Stimulated activated CD8-positive, alpha-beta memory T cell treated with anti-CD3 and anti-CD28 coated beads, Interleukin-12 subunit alpha, Interleukin-12 subunit beta, amount 100 ng/mL, for 24 hours (primary cell): ENCODE data around the gene RNF130.
"Not testable (repeated sequence)": the region's sequence is repeated elsewhere in the genome, so short reads cannot be mapped to it uniquely, and the experiment has no call there.

ENCODE experiments used
- DNase-seq: peaks from one replicate; pipeline ENCODE4 v3.0.0-alpha.2; 2020; ENCODE audit errors: extremely low read depth

RNF130 gene

GRCh38 chr5:180018347-180019060, 53.1 kb downstream of the RNF130 start:
- no peak for DNase-seq

GRCh38 chr5:180015523-180015922, 56.0 kb downstream of the RNF130 start:
- not testable (repeated sequence) for DNase-seq

- no peak for DNase-seq
Measured at GRCh38 chr5:180013678-180014077, 57.9 kb downstream of the RNF130 start.

- no peak for DNase-seq
Measured at GRCh38 chr5:180012316-180012715, 59.2 kb downstream of the RNF130 start.

GRCh38 chr5:180010636-180011035, 60.9 kb downstream of the RNF130 start:
- DNase-seq = no peak

- no peak for DNase-seq
Measured at GRCh38 chr5:180009581-180009980, 62.0 kb downstream of the RNF130 start.

- no peak for DNase-seq
Measured at GRCh38 chr5:180008433-180008832, 63.1 kb downstream of the RNF130 start.

GRCh38 chr5:180007582-180007981, 64.0 kb downstream of the RNF130 start:
- DNase-seq = no peak

- DNase-seq = no peak
Measured at GRCh38 chr5:180006141-180006540, 65.4 kb downstream of the RNF130 start.

GRCh38 chr5:180003127-180003526, 68.4 kb downstream of the RNF130 start:
- DNase-seq = no peak

- DNase-seq = no peak
Measured at GRCh38 chr5:180001742-180002141, 69.8 kb downstream of the RNF130 start.

- DNase-seq = no peak
Measured at GRCh38 chr5:180001136-180001535, 70.4 kb downstream of the RNF130 start.

- no peak for DNase-seq
Measured at GRCh38 chr5:179998485-179998884, 73.1 kb downstream of the RNF130 start.

- DNase-seq = no peak
Measured at GRCh38 chr5:179994583-179995323, 76.8 kb downstream of the RNF130 start.

- not testable (repeated sequence) for DNase-seq
Measured at GRCh38 chr5:179992855-179993254, 78.7 kb downstream of the RNF130 start.

- DNase-seq = no peak
Measured at GRCh38 chr5:179991106-179991505, 80.5 kb downstream of the RNF130 start.

GRCh38 chr5:179990525-179990924, 81.0 kb downstream of the RNF130 start:
- not testable (repeated sequence) for DNase-seq

GRCh38 chr5:179986328-179986727, 85.2 kb downstream of the RNF130 start:
- no peak for DNase-seq

GRCh38 chr5:179981636-179982035, 89.9 kb downstream of the RNF130 start:
- DNase-seq = no peak

- DNase-seq = no peak
Measured at GRCh38 chr5:179980767-179981166, 90.8 kb downstream of the RNF130 start.

GRCh38 chr5:179978792-179979191, 92.8 kb downstream of the RNF130 start:
- no peak for DNase-seq

- DNase-seq = no peak
Measured at GRCh38 chr5:179975713-179976134, 95.8 kb downstream of the RNF130 start.
